GM21360 (cell line): ENCODE results near the gene PIGN.
"Not testable (repeated sequence)": the region's sequence is repeated elsewhere in the genome, so short reads cannot be mapped to it uniquely, and the experiment has no call there.

ENCODE experiments used
- ATAC-seq: cut with Tn5 transposase; IDR thresholded peaks from one replicate; pipeline ENCODE4 v1.9.1; 2021; ENCODE audit warnings: mild to moderate bottlenecking, moderate library complexity; ENCODE audit not compliant: unreplicated experiment

Gene PIGN

DNA sequence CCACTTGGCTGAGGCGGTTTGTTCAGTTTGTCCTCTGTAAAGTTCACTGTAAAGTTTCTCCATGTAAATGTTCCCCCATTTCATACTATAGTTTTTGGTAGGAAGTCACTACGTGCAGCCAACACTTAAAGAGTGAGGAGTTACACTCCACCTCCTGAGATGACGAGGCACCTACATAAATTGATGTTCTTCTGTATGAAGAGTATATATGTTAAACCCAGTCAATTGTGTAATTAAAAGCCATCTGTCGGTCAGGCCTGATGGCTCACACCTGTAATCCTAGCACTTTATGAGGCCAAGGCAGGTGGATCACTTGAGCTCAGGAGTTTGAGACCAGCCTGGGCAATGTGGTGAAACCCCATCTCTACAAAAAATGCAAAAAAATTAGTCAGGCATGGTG, 7.6 kb downstream of the PIGN start:
- ATAC-seq, result no peak

GRCh38 chr18:62177271-62177670, 9.6 kb downstream of the PIGN start:
- ATAC-seq, result no peak

DNA sequence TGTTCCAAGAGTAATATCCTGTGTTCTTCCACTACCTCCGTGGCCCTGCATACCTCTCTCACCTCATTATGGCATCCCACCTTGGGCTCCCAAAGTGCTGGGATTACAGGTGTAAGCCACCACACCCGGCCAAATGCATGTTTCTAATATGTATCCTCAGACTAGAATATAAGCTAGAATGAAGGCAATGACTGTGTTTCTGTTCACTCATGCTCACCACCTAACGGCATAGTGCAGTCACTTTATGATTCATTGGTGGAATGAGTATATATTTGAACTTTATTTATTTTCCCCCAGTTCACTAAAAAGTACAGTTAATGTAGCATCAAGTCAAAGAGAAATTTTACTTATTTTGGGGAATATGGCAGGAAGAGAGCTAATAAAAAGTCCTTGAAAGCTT, 11.3 kb downstream of the PIGN start:
- ATAC-seq, result no peak

DNA sequence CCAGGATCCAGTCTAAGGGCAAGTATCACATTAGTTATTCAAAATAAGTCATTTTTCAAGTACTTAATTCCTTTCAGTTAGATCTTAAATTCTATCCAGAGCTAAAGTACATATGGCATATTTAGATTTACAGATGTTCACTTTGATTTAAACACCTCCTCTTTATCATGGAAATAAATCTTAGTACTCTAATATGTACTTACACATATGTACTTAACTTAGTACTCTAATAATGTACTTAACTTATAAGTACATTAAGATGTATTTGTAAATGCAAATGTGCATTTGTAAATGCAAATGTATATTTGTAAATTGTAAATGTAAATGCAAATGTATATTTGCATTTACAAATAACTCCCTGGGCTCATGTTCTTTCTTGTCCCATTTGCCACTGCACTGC, 14.6 kb downstream of the PIGN start:
- no peak for ATAC-seq

GRCh38 chr18:62170857-62171256, 16.0 kb downstream of the PIGN start:
- ATAC-seq, result no peak

- not testable (repeated sequence) for ATAC-seq
These were observed 20.3 kb downstream of the PIGN start for GRCh38 chr18:62166524-62166923.

DNA sequence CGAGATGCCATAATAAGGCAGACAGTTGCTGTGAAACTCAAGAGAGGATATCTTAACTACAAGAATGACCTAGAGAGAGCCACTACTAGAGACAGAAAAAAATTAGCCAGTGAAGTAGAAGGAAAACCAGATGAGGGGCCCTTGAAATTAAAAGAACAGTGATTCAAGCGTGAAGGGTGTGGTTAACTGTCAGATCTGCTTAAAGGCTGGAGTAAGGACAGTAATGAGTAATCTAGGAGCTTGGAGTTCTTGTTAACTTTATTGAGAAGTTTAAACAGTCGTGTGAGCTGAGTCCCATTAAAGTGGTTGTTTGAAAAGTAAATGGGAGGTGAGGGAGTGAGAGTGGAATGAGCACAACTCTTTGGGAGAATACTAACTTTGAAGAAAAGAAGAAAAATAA, 21.3 kb downstream of the PIGN start:
- ATAC-seq, result no peak

DNA sequence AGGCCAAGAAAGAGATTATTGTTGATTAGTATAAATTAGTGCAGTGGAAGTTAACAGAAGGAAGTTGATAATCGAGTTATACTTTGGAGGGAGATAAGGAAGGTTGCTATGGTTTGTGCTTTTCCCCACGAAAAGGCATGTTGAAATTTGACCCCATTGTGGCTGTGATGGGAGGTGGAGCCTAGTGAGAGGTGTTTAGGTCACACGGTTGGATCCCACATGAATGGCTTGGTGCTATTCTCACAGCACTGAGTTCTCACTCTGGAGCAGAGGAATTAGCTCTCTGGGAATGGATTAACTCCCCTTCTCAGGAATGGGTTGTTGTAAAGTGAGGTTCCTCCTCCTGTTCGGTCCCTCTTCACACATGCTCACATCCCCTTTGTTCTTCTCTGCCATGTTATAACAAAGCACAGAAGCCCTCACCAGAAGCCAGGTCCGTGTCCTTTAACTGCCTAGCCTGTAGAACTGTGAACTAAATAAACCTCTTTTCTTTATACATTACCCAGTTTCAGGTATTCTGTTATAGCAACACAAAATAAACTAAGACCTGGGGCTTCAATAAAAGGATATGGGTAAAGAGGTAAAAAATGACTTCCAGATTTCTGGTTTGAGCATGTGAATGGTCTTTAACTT, 21.9 kb downstream of the PIGN start:
- ATAC-seq, result no peak

DNA sequence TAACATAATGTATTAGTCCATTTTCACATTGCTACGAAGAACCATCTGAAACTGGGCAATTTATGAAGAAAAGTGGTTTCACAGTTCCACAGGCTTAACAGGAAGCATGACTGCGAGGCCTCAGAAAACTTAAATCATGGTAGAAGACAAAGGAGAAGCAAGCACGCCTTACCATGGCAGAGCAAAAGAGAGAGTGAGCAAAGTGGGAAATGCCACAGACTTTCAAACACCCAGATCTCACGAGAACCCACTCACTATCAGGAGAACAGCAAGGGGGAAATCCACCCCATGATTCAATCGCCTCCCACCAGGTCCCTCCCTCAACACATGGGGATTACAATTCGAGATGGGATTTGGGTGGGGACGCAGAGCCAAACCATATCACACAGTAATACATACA, 22.5 kb downstream of the PIGN start:
- ATAC-seq, result no peak

DNA sequence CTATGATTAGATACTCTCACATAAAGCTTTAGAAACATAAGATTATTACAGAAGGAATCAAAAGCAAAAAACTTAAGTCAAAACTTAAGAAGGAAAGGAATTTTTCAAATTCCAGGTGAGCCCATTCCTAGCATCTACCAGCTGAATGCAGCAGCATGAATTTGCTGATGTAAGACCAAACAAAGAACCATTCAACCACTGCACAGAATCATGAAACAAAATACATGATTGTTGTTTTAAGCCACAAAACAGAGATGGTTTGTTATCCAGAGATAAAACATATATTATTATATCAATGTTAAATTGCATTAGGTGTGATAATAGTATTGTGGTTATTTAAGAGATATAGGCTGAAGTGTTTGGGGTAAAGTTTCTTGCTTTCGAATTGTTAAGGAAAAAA, 29.0 kb downstream of the PIGN start:
- no peak for ATAC-seq

DNA sequence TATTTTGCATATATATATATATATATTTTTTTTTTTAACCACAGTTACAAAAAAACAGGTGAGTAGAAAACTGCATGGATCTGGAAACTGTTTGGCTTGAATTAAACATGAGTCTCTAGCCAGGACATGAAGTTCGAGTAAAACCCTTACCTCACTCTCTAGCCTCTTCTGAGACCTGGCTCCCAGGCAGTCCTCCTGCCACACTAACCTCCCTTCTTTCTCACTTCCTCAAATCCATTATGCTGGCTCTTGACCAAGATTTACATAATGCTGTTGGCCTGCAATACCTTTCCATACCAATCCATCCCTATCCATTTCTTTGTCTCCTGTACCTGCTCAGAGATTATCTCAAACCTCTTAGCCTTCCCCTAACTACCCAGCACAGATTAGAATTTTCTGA, 34.0 kb downstream of the PIGN start:
- no peak for ATAC-seq

DNA sequence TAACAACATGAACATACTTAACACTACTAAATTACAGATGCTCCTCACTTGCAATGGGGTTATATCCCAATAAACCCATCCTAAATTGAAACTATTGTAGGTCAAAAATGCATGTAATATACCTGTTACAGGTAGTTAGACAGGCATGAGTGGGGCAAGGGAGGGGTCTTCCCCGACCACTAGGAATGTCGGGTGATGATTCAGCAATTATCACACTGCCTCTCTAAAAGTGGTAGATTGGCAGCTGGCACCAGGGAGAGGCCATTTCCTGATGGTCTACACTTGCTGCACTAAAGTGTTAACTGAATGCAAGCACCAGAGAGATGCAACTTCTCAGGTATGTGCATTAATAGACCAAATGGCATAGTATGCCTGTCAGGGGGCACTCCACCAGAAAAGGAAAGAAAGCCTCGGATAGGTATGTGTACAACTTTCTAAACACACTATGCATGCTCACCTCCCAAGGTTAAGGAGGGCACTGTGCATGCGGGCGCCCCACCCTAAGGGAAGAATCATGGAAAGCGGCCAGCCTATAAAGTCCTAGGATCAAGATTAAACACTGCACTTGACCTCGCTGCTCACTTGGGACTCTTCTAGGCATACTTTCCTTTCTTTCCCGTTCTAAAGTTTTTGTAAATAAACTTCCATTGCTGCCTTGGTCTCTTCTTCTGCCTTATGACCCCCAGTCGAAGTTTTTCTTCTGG, 35.6 kb downstream of the PIGN start:
- no peak for ATAC-seq

GRCh38 chr18:62144338-62144737, 42.5 kb downstream of the PIGN start:
- ATAC-seq, result no peak

GRCh38 chr18:62140259-62140658, 46.6 kb downstream of the PIGN start:
- no peak for ATAC-seq

DNA sequence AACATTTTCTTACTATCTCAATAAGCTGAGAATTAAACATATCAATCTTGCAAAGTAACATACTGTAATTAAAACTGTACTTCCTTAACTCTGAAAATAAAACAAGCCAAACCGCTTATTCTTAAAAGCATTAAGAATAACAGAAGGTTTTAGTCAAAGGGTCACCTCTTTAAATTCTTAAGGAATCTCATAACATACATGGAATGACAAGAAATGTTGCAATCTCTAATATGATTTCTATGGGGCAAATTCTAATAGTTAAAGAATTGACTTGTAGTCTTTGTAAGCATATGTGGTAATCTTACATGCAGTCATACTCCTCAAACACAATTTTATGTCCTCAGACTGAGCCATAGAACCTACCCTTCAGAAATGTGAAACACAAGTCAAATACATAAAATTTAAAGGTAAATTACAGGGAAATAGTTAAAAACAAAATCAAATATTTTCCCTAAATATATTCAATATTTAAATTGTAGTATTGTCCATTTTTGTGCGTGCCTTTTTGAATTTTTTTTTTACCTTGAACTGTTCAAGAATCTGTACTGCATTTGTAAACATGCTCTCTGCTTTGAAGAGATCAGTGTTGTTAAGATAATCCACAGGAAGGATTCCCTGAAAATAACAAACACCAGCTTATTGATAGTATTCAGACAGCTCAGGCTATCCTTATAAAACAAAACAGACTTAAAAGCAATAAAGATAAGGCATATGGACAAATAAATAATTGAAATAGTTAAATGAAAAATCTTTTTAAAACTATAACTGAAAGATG, 48.2 kb downstream of the PIGN start:
- no peak for ATAC-seq

- no peak for ATAC-seq
These were observed 55.5 kb downstream of the PIGN start for GRCh38 chr18:62131301-62131909.

GRCh38 chr18:62128157-62128556, 58.7 kb downstream of the PIGN start:
- ATAC-seq, result no peak

GRCh38 chr18:62126737-62127136, 60.1 kb downstream of the PIGN start:
- no peak for ATAC-seq

DNA sequence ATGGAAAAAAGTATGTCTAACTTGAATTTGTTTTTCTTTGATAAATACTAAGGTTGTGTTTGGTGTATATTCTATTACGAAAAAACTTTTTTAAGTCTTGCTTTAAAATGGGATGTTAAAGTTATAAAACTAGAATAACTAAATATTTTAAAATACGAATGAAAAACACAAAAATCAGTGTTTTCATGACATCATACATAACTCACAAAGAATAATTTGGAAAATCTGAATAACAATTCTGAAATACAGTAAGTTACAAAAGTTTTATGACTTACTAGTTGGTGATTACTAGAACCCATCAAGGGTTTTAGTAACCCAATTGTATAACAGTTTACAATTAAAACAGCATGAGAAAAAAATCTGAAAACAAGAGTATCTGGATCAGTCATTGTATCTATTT, 61.2 kb downstream of the PIGN start:
- no peak for ATAC-seq

DNA sequence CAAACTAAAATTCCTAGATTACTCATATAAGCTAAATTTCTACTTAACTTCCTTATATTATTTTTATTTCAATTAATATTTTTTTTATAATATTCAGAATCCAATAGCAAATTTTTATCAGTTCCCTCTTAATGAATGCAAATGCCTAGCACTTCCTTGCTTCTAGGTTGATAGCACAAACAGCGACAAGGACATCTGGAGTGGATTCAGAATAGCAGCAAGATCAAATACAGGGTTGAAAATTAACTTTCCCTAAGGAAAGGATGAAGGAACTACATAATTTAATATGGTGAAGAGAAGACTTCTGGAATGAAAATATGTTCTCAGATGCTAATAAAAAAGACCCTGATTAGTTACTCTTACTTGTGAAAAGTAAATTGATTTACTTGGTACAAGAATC, 64.5 kb downstream of the PIGN start:
- no peak for ATAC-seq

DNA sequence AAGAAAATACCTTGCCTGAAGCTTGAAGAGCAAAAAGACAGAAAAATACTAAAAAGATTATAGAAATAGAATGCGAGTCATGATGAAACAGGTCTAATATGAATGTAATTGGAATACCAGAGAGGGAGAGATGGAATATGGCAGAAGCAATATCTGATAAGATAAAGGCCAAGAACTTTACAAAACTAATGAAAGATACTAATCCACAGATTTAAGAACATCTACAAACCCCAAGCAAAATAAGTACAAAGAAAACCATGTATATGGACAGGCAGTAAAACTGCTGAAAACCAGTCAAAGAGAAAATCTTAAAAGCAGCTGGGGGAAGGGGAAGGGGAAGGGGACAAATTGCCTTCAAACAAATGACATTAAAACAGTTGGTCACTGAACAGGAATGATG, 67.0 kb downstream of the PIGN start:
- no peak for ATAC-seq

- no peak for ATAC-seq
These were observed 68.5 kb downstream of the PIGN start for GRCh38 chr18:62118328-62118727.
